Mesenchymal stem cell (in vitro differentiated cells and primary cell): ENCODE results near the gene IFNA1.

Experiments used
- DNase-seq: peaks from one replicate; pipeline ENCODE4 v3.0.0-alpha.2; 2013
- H2AFZ ChIP-seq: one replicate; pipeline ENCODE4 v1.6.1; 2013; ENCODE audit warnings: low read depth, mild to moderate bottlenecking, control low read depth, inconsistent platforms, low read length, moderate library complexity
- H2AK5ac ChIP-seq: 2 replicates; pipeline ENCODE4 v1.6.1; 2013; ENCODE audit warnings: low read length, moderate library complexity, mild to moderate bottlenecking, inconsistent platforms; ENCODE audit not compliant: severe bottlenecking
- H2BK120ac ChIP-seq: one replicate; pipeline ENCODE4 v1.6.1; 2013; ENCODE audit warnings: low read depth, mild to moderate bottlenecking, inconsistent platforms, low read length, moderate library complexity
- H2BK12ac ChIP-seq, 2 experiments: one replicate each; pipeline ENCODE4 v1.6.1; 2013; ENCODE audit warnings: inconsistent platforms in 2 of 2, low read length in 2 of 2, mild to moderate bottlenecking in 2 of 2, moderate library complexity in 2 of 2, control low read depth in 1 of 2
- H2BK15ac ChIP-seq: one replicate; pipeline ENCODE4 v1.6.1; 2013; ENCODE audit warnings: mild to moderate bottlenecking, low read depth, inconsistent platforms; ENCODE audit not compliant: poor library complexity, severe bottlenecking
- H2BK5ac ChIP-seq: 2 replicates; pipeline ENCODE4 v1.6.1; 2013; ENCODE audit warnings: low read depth, mild to moderate bottlenecking, low read length, control low read depth, inconsistent platforms; ENCODE audit not compliant: poor library complexity, severe bottlenecking
- H3K14ac ChIP-seq, 2 experiments: one replicate each; pipeline ENCODE4 v1.6.1; 2013; ENCODE audit warnings: inconsistent platforms in 2 of 2, low read length in 2 of 2, control low read depth in 1 of 2, mild to moderate bottlenecking in 1 of 2, moderate library complexity in 1 of 2
- H3K18ac ChIP-seq, 2 experiments: one replicate each; pipeline ENCODE4 v1.6.1; 2013; ENCODE audit warnings: inconsistent platforms in 2 of 2, low read length in 2 of 2, control low read depth in 1 of 2, low read depth in 1 of 2, mild to moderate bottlenecking in 1 of 2
- H3K23ac ChIP-seq, 2 experiments: one replicate each; pipeline ENCODE4 v1.6.1; 2013; ENCODE audit warnings: inconsistent platforms in 2 of 2, low read length in 2 of 2, mild to moderate bottlenecking in 2 of 2, moderate library complexity in 2 of 2, control low read depth in 1 of 2
- H3K27ac ChIP-seq: 2 replicates; pipeline ENCODE4 v1.5.1; 2013; ENCODE audit warnings: mild to moderate bottlenecking, moderate library complexity, low read length, control low read depth, inconsistent platforms; ENCODE audit not compliant: poor library complexity, severe bottlenecking
- H3K27me3 ChIP-seq, 2 experiments: 2 replicates each; pipeline versions ENCODE4 v1.6.1 to v1.7.0; 2013; ENCODE audit warnings: low read length in 2 of 2, mild to moderate bottlenecking in 2 of 2, moderate library complexity in 2 of 2, control low read depth in 1 of 2, inconsistent platforms in 1 of 2; ENCODE audit not compliant: control insufficient read depth in 1 of 2, insufficient read depth in 1 of 2
- H3K36me3 ChIP-seq, 2 experiments: 2 replicates each; pipeline versions ENCODE4 v1.6.1 to v1.7.0; 2013; ENCODE audit warnings: low read length in 2 of 2, control low read depth in 1 of 2, inconsistent platforms in 1 of 2, low read depth in 1 of 2, mild to moderate bottlenecking in 1 of 2; ENCODE audit not compliant: insufficient read depth in 2 of 2, control insufficient read depth in 1 of 2
- H3K4ac ChIP-seq, 2 experiments: one replicate each; pipeline ENCODE4 v1.6.1; 2013; ENCODE audit warnings: inconsistent platforms in 2 of 2, low read length in 2 of 2, mild to moderate bottlenecking in 2 of 2, moderate library complexity in 2 of 2, control low read depth in 1 of 2, low read depth in 1 of 2
- H3K4me1 ChIP-seq: 2 replicates; pipeline ENCODE4 v1.6.1; 2013; ENCODE audit warnings: low read depth, low read length, control low read depth; ENCODE audit not compliant: control insufficient read depth, insufficient read depth
- H3K4me2 ChIP-seq: 2 replicates; pipeline ENCODE4 v1.6.1; 2013; ENCODE audit warnings: low read length, mild to moderate bottlenecking, inconsistent platforms; ENCODE audit not compliant: poor library complexity, severe bottlenecking
- H3K4me3 ChIP-seq, 2 experiments: 2 replicates each; pipeline versions ENCODE4 v1.5.1 to v1.7.0; 2013; ENCODE audit warnings: low read length in 2 of 2, mild to moderate bottlenecking in 2 of 2, control low read depth in 1 of 2, low read depth in 1 of 2; ENCODE audit not compliant: insufficient read depth in 1 of 2
- H3K79me1 ChIP-seq: replicated peaks from 2 replicates; pipeline ENCODE4 v1.6.1; 2013; ENCODE audit warnings: mild to moderate bottlenecking, control low read depth, low read length, inconsistent platforms; ENCODE audit not compliant: poor library complexity, severe bottlenecking
- H3K9ac ChIP-seq: 2 replicates; pipeline ENCODE4 v1.7.0; 2013; ENCODE audit warnings: mild to moderate bottlenecking, low read length, moderate library complexity
- H3K9me3 ChIP-seq: 2 replicates; pipeline ENCODE4 v1.7.0; 2013; ENCODE audit warnings: mild to moderate bottlenecking, low read length; ENCODE audit not compliant: control insufficient read depth
- H4K8ac ChIP-seq: one replicate; pipeline ENCODE4 v1.6.1; 2013; ENCODE audit warnings: inconsistent platforms, mild to moderate bottlenecking, low read length, moderate library complexity
- H4K91ac ChIP-seq: one replicate; pipeline ENCODE4 v1.6.1; 2013; ENCODE audit warnings: mild to moderate bottlenecking, low read length, inconsistent platforms
- WGBS: methylation state at CpG from one replicate; pipeline ENCODE4 v1.1.7; 2013; ENCODE audit warnings: mixed read lengths; 5-methylcytosine and 5-hydroxymethylcytosine counted together

Gene IFNA1

DNA sequence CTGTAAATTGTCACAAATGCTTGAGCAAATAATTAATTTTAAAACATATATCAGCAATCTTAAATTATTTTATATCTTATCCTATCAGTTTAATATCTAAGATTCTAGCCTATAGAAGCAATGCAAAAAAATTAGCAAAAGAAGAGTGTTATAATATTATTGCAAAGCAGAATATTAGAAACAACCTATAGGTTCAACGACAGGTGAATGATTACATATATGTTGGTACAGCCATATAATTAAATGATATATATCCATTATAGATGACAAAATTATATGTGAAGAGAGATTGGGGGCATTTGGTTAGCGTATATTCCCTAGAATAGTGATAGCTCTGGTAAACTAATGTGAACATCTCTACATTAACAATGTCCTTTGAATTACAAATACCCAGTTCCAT lies 42.0 kb downstream of the IFNA1 start, which contains the start of gene IFNE:
IFNE (minus strand) TSS at position 101 of the 400 bp plus-strand sequence. CDS start 619 bp downstream, outside the sequence.
- Histone ChIP-seq H3K4me1 (no peaks in the 10 kb centered on the region), H2AFZ (no peak within 1 kb of the TSS), H3K27ac (no peak within 1 kb of the TSS), H3K4me3 (no peak within 1 kb of the TSS), H3K79me1 (no peaks in the 10 kb centered on the region), H3K4me2 (no peak within 1 kb of the TSS), H3K18ac (no peak within 1 kb of the TSS), H4K8ac (no peak within 1 kb of the TSS), H2AK5ac (no peak within 1 kb of the TSS), H3K23ac (no peak within 1 kb of the TSS), H3K9ac (no peak within 1 kb of the TSS), H4K91ac (no peak within 1 kb of the TSS), H3K36me3 (peaks cover 3 to 56% of the 10 kb centered on the region in 2 experiments), H3K27me3 (no peaks in the 10 kb centered on the region), H3K14ac (no peak within 1 kb of the TSS), H3K4ac (no peak within 1 kb of the TSS), H3K9me3 (peaks cover 9% of the 10 kb centered on the region), H2BK15ac (no peak within 1 kb of the TSS), H2BK12ac (no peak within 1 kb of the TSS), H2BK5ac (no peak within 1 kb of the TSS), H2BK120ac (no peak within 1 kb of the TSS)
- no peak for DNase-seq
- WGBS = no CpG with 5 or more reads among the region's 2 CpGs
